CD1c-positive myeloid dendritic cell (primary cell): ENCODE results near the gene ANAPC1.
"Not testable (repeated sequence)": the region's sequence is repeated elsewhere in the genome, so short reads cannot be mapped to it uniquely, and the experiment has no call there.

Experiments used
- DNase-seq: peaks from one replicate; pipeline ENCODE4 v3.0.0-alpha.2; 2016; ENCODE audit errors: extremely low spot score

The ANAPC1 gene, protein sequence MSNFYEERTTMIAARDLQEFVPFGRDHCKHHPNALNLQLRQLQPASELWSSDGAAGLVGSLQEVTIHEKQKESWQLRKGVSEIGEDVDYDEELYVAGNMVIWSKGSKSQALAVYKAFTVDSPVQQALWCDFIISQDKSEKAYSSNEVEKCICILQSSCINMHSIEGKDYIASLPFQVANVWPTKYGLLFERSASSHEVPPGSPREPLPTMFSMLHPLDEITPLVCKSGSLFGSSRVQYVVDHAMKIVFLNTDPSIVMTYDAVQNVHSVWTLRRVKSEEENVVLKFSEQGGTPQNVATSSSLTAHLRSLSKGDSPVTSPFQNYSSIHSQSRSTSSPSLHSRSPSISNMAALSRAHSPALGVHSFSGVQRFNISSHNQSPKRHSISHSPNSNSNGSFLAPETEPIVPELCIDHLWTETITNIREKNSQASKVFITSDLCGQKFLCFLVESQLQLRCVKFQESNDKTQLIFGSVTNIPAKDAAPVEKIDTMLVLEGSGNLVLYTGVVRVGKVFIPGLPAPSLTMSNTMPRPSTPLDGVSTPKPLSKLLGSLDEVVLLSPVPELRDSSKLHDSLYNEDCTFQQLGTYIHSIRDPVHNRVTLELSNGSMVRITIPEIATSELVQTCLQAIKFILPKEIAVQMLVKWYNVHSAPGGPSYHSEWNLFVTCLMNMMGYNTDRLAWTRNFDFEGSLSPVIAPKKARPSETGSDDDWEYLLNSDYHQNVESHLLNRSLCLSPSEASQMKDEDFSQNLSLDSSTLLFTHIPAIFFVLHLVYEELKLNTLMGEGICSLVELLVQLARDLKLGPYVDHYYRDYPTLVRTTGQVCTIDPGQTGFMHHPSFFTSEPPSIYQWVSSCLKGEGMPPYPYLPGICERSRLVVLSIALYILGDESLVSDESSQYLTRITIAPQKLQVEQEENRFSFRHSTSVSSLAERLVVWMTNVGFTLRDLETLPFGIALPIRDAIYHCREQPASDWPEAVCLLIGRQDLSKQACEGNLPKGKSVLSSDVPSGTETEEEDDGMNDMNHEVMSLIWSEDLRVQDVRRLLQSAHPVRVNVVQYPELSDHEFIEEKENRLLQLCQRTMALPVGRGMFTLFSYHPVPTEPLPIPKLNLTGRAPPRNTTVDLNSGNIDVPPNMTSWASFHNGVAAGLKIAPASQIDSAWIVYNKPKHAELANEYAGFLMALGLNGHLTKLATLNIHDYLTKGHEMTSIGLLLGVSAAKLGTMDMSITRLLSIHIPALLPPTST (N-terminal part only)

DNA sequence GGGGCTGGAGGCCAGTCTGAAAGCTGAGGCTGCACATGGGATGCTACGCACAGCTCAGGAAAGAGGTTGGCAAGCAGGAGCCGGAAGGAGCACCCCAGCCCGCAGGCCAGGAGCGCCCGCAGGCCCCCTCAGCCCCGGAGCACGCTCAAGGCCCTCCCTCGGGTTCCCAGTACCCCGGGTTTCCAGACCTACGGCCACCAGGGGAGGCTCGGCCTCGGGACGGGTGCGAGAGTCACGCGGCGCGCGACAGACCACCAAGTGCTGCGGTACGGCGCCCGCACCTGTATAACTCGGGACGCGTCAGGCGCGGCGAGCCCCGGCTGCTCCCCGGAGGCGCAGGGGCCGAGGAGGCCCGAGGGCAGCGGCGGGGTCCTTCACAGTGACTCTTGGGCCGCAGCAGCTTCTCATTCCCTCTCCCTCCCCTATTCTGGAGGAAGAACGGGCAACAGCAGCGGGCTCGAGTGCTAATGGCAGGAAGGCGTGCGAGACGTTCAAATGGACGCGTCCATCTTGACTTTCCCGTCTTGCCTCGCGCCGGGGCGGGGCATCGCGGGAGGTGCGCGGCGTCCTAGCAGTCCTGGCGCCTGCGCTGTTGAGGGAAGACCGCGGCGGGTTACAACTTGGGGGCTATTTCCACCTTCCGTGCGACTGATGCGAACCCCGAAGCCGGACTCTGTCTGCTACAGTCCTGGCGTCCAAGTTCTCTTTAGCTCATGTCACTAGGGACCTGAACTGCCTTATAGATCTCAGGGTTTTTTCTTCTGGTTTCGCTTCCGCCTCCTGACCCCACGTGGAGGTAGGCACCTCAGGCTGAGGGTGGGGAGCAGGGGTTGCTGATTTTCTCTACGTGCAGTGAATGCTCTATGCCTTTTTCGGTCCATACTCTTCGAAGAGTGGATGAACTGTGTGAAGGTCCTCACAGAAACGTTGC, at the start of gene ANAPC1:
ANAPC1 (minus strand) TSS at position 533 of the 931 bp plus-strand sequence. CDS start 3,368 bp downstream, outside the sequence.
- peak; percentile 86 for DNase-seq

DNA sequence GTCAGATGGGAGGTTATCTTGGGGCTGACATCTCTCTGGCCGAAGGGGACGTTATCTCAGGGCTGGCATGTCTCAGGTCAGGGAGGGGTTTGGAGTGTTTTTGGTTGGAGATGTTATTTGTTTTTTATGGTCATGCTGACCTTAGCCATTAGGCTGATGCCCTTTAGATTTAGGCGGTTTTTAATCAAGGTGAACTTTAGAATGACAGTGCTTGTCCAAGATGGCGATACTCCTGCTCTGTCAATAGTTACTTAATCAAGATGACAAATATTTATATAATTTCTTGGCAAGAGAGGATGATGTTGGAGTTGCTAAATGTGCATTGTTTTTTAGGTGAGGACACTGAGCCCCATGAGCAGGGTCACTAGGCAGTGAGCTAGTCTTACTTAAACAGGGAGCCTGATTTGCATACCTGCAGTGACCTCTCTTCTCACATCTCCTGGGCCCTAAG, 48.9 kb upstream of the ANAPC1 start:
- DNase-seq, result no peak

DNA sequence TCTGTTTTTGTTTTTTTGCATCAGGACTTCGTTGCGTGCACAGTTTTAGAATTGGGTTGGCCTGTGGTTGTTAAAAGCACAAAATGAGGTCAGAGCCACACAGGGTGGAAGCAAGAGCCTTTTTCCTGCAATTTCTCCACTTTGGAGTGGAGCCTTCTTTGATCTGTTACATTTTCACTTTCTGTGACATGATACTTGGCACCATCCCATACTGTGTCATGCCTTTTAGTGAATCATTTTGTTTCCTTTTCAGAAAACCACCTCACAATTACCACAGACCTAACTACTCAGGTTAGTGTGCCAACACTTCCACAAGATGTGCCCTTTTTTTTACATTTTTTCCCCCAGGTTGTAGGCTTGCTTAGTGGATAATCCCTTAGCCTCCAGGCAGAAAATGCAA, 46.9 kb upstream of the ANAPC1 start:
- no peak for DNase-seq

DNA sequence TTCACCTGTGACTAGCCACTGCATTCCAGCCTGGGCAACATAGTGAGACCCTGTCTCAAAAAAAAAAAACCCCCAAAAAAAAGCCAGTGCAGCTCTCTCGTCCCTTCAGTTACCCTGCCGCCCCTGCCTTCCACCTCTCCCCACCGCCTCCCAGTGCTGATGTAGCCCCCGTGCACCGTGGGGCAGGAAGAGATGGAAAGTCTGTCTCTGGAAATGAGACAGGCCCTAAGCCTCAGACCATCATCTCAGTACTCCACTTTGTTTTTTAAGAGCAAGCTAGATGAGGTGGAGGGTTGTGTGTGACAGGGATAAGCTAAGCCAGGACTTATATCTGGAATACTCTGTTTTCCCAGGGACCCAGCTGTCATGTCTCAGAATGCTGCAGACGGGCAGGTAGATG, 46.4 kb upstream of the ANAPC1 start:
- DNase-seq, result no peak

DNA sequence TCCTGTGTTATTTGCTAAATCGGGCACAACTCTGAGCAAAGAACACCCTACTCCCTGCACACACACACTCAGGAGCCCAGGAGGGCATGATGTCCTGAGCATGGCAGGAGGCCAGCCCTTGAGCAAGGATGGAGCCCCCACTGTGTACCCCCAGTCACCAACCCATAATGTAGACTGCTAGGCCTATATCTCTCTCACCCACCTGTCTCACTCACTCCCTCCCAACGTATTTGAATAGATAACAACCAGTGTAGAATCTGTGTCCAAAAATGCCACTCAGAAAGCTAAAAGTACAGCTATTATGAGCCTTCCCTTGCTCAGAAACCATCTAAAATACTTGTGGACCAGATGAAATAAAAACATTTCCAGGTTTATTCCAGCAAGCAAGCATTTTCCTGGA, 43.7 kb upstream of the ANAPC1 start:
- DNase-seq, result no peak

DNA sequence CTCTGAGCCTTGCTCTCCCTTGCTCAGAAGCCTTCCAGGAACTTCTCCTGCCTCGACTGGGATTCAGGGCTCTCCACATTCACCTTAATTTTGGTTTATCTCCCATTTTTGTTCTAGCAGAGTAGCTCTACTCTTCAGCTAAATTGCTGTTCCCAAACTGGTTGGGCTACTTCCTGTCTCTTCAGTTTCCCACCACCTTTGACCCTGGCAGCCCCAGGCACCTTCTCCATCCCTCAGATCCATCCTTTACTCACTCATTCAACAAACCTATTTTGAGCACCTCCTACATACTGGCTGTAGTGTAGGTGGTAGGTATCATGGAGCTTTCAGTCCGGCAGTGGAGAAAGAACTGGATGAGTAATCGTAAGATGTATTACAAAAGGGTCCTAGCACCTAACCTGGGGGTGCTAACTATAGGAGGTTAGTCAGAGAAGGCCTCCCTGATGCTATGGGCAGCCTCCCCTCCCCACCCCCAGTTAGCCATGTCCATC, 40.7 kb upstream of the ANAPC1 start:
- DNase-seq, result no peak

DNA sequence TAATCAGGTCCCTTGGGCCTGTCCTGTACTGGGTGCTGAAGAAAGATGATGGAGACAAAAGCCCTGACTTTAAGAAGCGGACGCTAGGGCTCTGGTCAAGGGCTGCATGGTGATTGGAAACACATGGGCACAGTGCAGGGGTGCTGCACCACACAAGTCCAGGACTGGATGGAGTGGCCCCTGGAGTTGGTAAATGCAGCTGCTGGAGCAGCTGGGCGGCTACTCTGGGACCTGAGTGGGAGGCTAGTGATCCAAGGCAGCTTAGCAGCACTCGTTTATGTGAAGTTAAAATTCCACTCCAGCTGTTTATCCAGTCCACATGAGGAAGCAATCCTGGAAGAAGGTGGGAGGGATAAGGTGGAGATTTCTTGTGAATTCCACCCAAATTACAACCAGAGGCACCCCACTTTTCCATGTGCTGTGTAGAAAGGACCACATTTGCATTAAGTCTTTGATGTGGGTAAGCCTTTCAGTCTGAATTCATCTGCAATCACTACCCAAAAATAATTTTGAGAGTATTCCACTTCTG, 39.3 kb upstream of the ANAPC1 start:
- no peak for DNase-seq

DNA sequence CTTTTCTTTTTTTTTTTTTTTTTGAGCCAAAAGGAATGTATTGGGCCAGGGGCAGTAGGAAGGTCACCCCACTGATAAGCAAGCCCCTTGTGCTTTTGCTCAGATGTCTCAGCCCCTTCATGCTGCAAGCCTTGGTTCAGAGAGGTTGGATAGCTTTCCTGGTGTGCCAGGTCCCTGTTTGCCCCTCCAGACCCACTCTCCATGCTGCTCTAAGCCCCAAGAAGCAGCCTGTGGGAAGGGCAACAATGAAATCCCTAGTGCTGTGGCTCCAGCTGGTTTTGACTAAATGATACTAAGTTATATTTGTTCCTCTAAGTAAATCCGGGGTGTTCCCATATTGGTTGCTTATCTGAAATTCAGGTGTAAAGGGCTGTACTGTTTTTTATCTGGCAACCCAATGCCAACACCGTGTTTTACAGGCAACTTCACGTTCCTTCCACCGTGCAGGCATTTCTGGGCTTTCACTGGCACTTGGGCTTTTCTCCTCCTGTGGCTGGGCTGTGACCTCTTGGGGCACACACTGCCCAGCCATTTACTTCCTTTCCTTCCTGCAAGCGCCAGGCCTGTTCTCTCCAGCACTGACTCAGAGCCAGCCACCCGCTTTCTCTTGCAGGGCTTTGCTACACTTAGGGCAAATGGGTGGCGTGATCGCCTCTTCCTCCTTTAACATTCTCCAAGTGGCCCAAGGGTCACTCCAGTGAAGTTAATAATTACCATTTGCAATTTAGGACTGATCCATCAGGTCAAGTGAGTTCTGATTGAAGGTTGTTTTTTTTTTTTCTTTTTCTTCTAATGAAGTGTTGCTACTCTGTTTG, 36.0 kb upstream of the ANAPC1 start:
- peak; percentile 54 for DNase-seq

DNA sequence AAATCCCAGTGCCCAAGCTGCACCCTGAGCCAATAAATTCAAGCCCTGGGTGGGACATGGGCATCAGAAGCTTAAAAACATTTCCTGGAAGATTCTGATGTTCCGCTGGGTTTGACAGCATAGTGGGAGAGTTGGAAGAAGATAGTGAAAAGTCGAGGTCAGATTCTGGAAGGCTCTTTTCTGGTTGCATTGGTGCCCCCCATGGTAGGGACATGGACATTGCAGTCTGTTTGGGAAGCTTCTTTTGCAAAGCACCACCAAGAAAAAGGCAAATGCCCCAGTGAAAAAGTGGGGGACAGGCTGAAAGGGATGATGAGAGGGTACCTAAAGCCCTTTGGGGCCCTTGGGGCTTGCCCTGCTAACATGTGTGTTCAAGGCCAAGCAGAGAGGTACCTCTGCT, 35.4 kb upstream of the ANAPC1 start:
- DNase-seq, result no peak

DNA sequence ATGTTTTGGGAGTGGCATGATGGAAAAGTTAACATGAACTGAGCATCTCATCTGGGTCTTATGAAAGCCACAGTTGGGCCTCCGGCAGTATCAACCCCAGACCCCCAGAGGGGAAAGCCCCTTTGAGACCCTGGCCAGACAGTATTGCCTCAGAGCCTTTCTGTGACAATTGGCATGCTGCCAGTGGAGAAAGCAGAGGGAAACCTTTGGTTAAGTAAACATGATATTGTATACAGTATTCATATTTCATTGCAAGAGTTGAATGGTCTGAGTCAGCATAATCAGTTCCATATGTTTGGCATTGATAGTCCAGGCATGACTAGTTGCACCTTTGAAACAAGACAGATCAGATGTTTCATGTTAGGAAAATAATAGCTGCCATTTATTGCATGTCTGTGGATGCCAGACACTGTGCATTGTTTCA, 34.4 kb upstream of the ANAPC1 start:
- no peak for DNase-seq

DNA sequence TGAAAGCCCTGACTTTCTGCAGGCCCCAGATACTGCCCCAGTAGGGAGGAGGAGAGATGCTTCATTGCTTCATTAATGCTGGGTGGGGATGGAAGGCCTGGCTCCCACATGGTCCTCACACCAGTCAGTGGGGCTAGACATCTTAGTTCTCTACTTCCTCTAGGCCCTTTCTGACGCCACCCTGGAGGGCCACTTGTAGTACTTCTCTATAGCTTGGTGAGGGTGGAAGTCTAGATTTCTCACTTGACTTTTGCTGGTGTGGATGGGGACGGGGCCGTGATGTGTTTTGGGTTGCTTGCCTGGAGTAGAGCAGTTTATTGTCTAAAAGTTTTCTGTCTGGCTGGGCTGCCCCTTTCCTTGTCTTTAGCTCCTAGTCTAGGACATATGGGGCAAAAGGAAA, 33.1 kb upstream of the ANAPC1 start:
- no peak for DNase-seq

DNA sequence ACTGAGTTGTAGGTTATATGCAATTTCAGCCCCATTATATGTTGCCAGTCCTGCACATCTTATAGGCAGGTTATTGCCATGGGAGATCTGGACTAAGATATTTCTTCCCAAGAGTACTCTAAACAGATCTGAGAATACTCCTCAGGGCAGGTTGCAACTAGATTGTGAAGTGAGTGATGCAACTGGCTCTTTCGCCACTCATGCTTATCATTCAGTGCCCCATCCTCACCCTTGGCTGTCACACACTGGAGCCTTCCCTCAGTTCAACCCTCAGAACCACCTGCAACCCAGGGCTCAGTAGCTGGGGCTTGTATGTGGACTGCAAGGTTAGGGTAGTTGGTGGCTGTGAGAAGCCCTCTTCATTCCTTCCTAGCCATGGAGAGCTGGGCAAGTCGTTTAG, 28.6 kb upstream of the ANAPC1 start:
- no peak for DNase-seq

DNA sequence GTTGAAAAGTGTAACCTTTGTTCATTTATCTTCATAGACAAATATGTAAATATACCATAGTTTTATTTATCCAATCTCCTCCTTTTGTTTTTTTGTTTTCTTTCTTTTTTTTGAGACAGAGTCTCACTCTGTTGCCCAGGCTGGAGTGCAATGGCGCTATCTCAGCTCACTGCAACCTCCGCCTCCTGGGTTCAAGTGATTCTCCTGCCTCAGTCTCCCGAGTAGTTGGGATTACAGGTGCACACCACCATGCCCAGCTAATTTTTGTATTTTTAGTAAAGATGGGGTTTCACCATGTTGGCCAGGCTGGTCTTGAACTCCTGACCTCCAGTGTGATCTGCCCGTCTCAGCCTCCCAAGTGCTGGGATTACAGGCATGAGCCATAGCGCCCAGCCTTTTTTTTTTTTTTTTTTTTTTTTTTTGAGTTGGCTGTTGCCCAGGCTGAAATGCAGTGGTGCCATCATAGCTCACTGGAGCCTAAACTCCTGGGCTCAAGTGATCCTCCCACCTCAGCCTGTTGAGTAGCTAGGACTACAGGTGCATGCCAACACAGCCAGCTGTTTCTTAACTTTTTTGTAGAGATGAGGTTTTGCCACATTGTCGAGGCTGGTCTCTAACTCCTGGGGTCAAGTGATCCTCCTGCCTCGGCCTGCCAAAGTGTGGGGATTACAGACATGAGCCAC, 27.4 kb upstream of the ANAPC1 start:
- not testable (repeated sequence) for DNase-seq

DNA sequence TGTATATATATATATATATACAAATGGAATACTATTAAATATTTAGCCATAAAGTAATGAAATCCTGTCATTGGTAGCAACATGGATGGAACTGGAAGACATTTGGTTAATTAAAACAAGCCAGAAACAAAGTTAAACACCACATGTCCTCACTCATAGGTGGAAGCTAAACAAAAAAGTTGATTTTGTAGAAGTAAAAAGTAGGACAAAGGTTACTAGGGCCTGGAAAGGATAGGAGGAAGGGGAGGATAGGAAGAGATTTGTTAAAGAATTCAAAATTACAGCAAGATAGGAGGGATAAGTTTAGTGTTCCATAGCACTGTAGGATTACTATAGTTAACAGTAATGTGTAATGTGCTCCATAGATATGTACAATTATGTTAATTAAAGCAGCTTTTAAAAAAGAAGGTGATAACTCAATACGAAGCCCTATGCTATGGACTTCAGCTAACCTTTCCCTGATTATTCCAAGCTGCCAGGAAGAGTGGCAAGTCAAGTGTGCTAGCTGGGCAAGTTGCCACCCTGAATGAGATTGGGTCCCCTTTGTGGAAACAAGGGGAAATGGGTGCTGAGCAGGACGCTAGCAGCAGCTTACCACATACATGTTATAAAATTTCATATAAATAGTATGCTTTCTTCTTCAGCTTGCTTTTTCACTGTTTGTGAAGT, 26.8 kb upstream of the ANAPC1 start:
- no peak for DNase-seq

DNA sequence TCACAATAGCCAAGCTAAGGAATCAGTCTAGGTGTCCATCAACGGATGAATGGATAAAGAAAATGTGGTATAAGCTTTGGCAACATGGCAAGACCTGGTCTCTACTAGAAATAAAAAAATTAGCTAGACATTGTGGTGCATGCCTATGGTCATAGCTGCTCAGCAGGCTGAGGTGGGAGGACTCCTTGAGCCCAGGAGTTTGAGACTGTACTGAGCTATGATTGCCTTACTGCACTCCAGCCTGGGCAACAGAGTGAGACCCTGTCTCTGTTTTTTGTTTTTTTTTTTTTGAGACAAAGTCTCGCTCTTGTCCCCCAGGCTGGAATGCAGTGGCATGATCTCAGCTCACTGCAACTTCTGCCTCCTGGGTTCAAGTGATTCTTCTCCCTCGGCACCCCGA, 26.0 kb upstream of the ANAPC1 start:
- DNase-seq, result not testable (repeated sequence)

DNA sequence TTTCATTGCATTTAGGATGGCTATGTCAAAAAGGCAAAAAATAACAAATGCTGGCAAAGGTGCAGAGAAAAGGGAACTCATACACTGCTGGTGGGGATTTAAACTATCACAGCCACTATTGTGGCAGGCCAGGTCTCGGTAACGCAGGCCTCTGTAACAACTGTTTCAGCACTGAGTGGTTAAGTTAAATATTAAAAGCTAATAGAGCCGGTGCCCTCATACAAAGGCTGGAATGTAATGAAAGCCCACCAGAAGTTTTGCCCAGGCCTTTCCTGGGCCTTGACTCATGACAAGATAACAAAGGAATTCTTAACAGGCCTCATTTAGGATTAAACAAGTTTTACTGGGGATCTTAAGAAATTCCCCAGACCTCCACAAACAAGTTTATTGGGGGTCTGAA, 25.1 kb upstream of the ANAPC1 start:
- no peak for DNase-seq

DNA sequence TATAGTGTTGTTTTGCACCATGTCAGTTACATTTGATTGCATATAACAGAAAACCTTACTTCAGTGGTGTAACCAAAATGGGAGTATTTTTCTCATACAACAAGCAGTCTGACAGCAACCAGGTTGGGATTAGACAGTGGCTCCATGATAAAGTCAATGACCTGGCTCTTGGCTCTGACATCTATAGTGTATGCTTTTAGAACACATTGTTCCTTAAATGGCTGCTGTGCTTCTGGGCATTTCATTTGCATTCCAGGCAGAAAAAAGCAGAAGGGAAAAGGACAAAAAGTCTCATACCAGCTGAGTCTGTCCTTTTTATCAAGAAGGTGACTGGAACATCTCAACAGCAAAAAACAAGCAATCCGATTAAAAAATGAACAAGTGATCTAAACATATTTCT, 24.6 kb upstream of the ANAPC1 start:
- no peak for DNase-seq

DNA sequence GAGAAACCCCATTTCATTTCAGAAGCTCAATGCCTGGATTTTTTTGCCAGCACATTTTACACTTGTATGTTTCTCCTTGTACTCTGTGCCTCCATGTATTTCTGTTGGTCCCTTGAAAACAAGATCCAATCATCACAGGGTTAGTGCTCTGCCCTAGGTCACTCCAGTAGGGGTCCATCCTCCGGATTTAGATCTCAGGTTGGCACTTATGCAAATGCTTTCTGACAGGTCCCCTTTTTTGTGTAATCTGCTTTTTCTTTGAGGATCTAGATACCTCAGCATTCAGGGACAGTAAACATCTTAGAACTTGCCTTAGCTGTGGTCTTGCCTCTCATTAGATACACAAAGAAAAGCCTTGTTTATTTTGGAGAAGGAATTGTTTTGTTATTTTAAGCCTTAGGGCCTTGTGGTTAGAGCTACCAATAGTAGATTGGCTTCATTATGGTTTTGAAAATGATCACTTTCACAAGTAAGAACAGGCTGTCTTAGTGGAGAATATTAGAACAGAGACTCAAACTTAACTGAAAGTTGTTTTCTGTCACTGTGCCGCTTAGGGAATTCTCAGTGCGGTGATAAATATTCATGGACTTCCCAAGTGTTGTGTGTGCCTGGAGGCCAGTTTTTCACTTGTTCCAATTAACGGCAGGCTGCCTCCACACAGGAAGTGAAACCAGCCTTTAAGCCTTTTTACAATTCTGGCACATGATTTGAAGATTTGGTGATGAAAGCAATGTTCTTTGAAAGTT, 22.2 kb upstream of the ANAPC1 start:
- peak; percentile 77 for DNase-seq
